ENCODE measurements around the gene MUC5AC.

DNA sequence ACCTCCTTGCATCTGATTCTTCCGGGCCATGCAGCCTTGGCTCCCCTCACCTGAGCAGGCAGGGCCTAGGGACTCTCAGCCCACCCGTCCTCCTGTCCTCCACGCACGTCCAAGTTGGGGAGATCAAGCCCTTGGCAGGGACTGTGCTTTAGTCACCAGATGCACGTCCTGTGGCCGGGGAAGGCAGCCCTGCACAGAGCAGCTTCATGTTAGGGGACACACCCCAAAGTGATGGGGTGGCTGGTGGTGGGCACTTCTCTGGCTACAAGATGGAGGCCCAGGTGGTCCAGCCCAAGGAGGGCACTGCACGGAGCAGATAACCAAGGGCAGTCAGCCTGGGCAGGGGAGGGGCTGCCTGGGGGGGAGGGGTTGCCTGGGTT lies 66.3 kb downstream of the MUC5AC start:
- TF ChIP-seq CTCF (IDR thresholded peaks at IDR 0.05) (no peak), FOXP1 (CRISPR knock-in tag; IDR thresholded peaks at IDR 0.05; ENCODE audit: borderline replicate concordance) (no peak), USF1 (CRISPR knock-in tag; IDR thresholded peaks at IDR 0.05) (no peak)
